HG02763 (cell line): ENCODE data around the gene ATN1.

Experiments
- ATAC-seq: cut with Tn5 transposase; IDR thresholded peaks from one replicate; pipeline ENCODE4 v1.9.1; 2021; ENCODE audit warnings: mild to moderate bottlenecking, moderate library complexity; ENCODE audit not compliant: unreplicated experiment

Gene ATN1

DNA sequence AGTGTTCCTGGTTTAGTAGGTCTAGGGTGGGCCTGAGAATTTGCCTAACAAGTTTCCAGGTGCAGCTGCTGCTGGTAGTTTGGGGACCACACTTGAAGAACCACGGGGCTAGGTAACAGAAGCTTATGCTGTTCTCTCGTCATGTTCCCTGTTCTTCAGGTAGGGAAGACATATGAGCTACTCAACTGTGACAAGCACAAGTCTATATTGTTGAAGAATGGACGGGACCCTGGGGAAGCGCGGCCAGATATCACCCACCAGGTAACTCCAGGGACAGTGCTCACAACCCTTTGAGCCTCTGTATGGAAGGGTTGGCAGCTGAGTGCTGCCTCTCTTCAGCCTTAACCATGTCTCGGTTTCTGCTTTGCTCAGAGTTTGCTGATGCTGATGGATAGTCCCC, 46.4 kb downstream of the ATN1 start:
- ATAC-seq: no peak

DNA sequence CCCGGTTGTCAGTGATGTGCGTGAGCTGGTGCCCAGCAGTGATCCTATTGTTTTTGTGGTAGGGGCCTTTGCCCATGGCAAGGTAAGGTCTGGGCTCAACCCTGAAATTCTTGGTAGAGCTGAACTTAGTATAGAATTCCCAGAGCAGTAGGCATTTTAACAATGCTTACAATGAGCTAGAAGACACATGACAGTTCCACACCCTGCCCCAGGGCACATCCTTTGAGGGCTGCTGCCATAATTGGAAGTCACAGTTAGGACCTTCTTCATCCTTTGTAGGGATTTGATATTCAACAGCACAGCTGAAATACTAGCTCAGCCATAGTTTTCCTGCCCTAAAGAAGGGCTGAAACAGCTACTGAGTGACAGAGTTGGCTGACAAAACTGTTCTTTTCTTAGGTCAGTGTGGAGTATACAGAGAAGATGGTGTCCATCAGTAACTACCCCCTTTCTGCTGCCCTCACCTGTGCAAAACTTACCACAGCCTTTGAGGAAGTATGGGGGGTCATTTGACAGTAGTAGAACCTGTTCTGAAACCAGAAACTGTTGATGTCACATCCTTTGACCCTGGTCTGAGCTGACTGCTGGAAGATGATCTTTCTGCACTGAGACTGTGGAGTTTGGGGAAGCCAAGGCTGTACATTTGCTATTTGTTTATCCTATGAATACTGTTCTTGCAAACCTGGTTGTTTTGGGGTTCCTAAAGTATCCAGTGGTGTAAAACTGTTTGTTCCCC, 47.7 kb downstream of the ATN1 start:
- ATAC-seq: no peak

GRCh38 chr12:6977653-6978052, 49.9 kb downstream of the ATN1 start:
- no peak for ATAC-seq

DNA sequence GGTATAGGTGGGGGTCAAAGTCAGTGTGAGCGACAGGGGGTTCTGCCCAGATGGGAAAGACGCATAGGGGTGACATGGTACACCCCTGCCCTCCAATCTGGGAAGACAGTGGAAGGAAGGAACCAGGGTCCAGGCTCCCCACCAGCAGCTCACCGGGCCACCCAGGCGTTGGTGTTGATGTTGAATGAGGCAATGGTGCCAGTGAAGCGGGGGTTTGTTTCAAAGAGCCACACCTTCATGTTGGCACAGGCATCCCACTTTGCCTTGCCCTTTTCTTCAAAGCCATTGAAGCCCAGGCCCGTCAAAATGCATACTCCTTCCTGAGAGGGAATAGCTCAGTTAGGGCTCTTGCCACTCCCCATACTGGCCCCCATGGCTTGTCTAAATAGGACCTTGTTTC, 50.4 kb downstream of the ATN1 start:
- no peak for ATAC-seq

DNA sequence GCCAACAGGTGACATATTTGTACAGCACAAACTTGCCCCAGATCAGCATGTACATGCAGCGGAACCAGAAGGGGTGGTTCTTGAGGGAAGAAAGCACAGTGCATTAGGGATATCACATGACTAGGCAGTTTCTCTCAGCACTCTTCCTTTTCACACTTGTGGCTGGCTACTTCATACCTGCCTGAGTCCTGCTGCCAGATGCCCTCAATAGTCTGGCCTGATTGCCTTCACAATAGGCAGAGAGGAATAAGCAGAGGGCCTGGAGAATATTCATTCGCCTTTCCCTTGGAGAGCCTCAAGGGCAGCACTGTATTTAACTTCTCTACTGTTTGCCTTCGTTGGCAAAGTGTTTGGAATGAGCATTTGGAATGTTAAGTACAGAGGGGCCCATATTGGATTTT, 50.9 kb downstream of the ATN1 start:
- ATAC-seq: no peak

GRCh38 chr12:6979021-6979420, 51.3 kb downstream of the ATN1 start:
- no peak for ATAC-seq

GRCh38 chr12:6979453-6979852, 51.7 kb downstream of the ATN1 start:
- no peak for ATAC-seq

- no peak for ATAC-seq
Observed at GRCh38 chr12:6980075-6980474, 52.3 kb downstream of the ATN1 start.

DNA sequence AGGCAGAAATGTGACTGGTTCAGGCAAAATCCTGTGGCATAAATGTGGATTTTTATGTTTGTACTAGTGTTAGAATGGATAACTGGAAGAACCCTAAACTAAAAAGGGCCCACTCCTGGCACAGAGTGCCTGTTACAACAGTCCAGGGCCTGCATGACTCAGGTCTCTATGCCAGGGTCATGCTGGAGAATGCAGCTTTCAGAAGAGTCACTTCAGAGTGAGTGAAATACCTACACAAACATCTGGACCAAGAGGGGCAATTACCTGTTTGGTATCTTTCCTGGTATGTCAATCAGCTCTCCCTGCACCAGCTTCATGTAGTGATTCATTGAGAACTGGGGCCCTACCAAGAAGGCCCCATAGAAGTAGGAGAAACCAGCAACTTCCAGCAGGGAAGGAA, 53.0 kb downstream of the ATN1 start:
- no peak for ATAC-seq

GRCh38 chr12:6981152-6982052, 53.6 kb downstream of the ATN1 start:
- ATAC-seq: no peak

- no peak for ATAC-seq
Observed at GRCh38 chr12:6982532-6982931, 54.8 kb downstream of the ATN1 start.

- ATAC-seq: no peak
Observed at GRCh38 chr12:6987956-6988553, 60.3 kb downstream of the ATN1 start.
